Liver (tissue), 9 donors: Measurements from ENCODE around the gene CCDC167. TPM values are rescaled to one million over a fixed set of nuclear protein-coding genes. Genes with fewer than 3 reads are reported as not detected.

Source experiments
- DNase-seq: peaks from one replicate; pipeline ENCODE4 v3.0.0-alpha.2; 2017; ENCODE audit warnings: low spot score
- H3K27ac ChIP-seq, 2 donors: one replicate each; pipeline ENCODE4 v1.7.0; 2013; ENCODE audit warnings: inconsistent platforms in 2 of 2, low read length in 2 of 2, control low read depth in 1 of 2, low read depth in 1 of 2, mild to moderate bottlenecking in 1 of 2
- H3K27me3 ChIP-seq, 4 donors: one replicate each; pipeline versions ENCODE4 v1.6.1 to v1.7.0; 2013; ENCODE audit warnings: low read length in 3 of 4, inconsistent platforms in 1 of 4, mild to moderate bottlenecking in 1 of 4, moderate library complexity in 1 of 4; ENCODE audit not compliant: control insufficient read depth in 4 of 4, insufficient read depth in 4 of 4
- H3K36me3 ChIP-seq, 4 donors: one replicate each; pipeline versions ENCODE4 v1.6.1 to v1.7.0; 2013; ENCODE audit warnings: low read length in 3 of 4, mild to moderate bottlenecking in 3 of 4, low read depth in 1 of 4, moderate library complexity in 1 of 4; ENCODE audit not compliant: control insufficient read depth in 4 of 4, insufficient read depth in 3 of 4
- H3K4me1 ChIP-seq, 4 donors: one replicate each; pipeline versions ENCODE4 v1.6.1 to v1.7.0; 2013; ENCODE audit warnings: low read length in 3 of 4, mild to moderate bottlenecking in 3 of 4, moderate library complexity in 1 of 4; ENCODE audit not compliant: control insufficient read depth in 4 of 4, insufficient read depth in 4 of 4
- H3K4me3 ChIP-seq, 3 donors: one replicate each; pipeline versions ENCODE4 v1.6.1 to v1.7.0; 2013; ENCODE audit warnings: low read length in 3 of 3, control low read depth in 1 of 3, low read depth in 1 of 3, mild to moderate bottlenecking in 1 of 3
- H3K9ac ChIP-seq, 2 donors: one replicate each; pipeline ENCODE4 v1.7.0; 2013; ENCODE audit warnings: low read length in 2 of 2, mild to moderate bottlenecking in 2 of 2, moderate library complexity in 2 of 2, control low read depth in 1 of 2, low read depth in 1 of 2
- H3K9me3 ChIP-seq, 4 donors: one replicate each; pipeline versions ENCODE4 v1.6.1 to v1.7.0; 2013; ENCODE audit warnings: low read length in 3 of 4; ENCODE audit not compliant: control insufficient read depth in 4 of 4
- CTCF ChIP-seq: fragments of 150-350 bp; IDR thresholded peaks from 2 replicates; pipeline ENCODE4 v1.5.1; 2017; ENCODE audit warnings: improper control_type of control experiment, low read depth, low read length; ENCODE audit not compliant: missing input control
- EGR1 ChIP-seq, 2 donors: IDR thresholded peaks; 2 replicates each; pipeline ENCODE4 v1.6.1; 2016 to 2018; ENCODE audit warnings: antibody characterized with exemption in 2 of 2, low read depth in 2 of 2
- FOXA1 ChIP-seq: IDR thresholded peaks from 2 replicates; pipeline ENCODE4 v1.6.1; 2016; ENCODE audit warnings: antibody characterized with exemption
- FOXA2 ChIP-seq: IDR thresholded peaks from 2 replicates; pipeline ENCODE4 v1.6.1; 2016; ENCODE audit warnings: antibody characterized with exemption
- GABPA ChIP-seq, 2 donors: IDR thresholded peaks in 1 of 2; conservative IDR thresholded peaks in 1 of 2; 2 replicates each; pipeline ENCODE4 v1.6.1; 2016; ENCODE audit warnings: antibody characterized with exemption in 2 of 2, mild to moderate bottlenecking in 1 of 2, moderate library complexity in 1 of 2
- HNF4A ChIP-seq, 2 donors: conservative IDR thresholded peaks; 2 replicates each; pipeline ENCODE4 v1.6.1; 2016; ENCODE audit warnings: antibody characterized with exemption in 2 of 2, mild to moderate bottlenecking in 2 of 2
- HNF4G ChIP-seq: IDR thresholded peaks from 2 replicates; pipeline ENCODE4 v1.6.1; 2016; ENCODE audit warnings: antibody characterized with exemption
- MAX ChIP-seq: IDR thresholded peaks from 2 replicates; pipeline ENCODE4 v1.6.1; 2016; ENCODE audit warnings: antibody characterized with exemption
- NR2F2 ChIP-seq: IDR thresholded peaks from 2 replicates; pipeline ENCODE4 v1.6.1; 2016; ENCODE audit warnings: antibody characterized with exemption
- RXRA ChIP-seq, 2 donors: IDR thresholded peaks; 2 replicates each; pipeline ENCODE4 v1.6.1; 2017 to 2018; ENCODE audit warnings: antibody characterized with exemption in 2 of 2, mild to moderate bottlenecking in 1 of 2
- SP1 ChIP-seq: IDR thresholded peaks from 2 replicates; pipeline ENCODE4 v1.6.1; 2018; ENCODE audit warnings: antibody characterized with exemption, mild to moderate bottlenecking
- TAF1 ChIP-seq: conservative IDR thresholded peaks from 2 replicates; pipeline ENCODE4 v1.6.1; 2016; ENCODE audit warnings: antibody characterized with exemption, mild to moderate bottlenecking
- WGBS: extraction: QIAGEN DNeasy Blood & Tissue Kit; methylation state at CpG from one replicate; pipeline ENCODE4 v1.1.7; 2013; 5-methylcytosine and 5-hydroxymethylcytosine counted together
- polyA plus RNA-seq, 2 donors: library from polyadenylated mRNA; stranded (reverse) in 1 of 2; unstranded in 1 of 2; fragments of 200-250 nt in 1 of 2; fragments of >200 nt in 1 of 2; fragmentation: Nextera tagmentation in 1 of 2; extraction: Ambion mirVana in 1 of 2; gene quantifications; one replicate each; pipeline versions ENCODE4 v1.2.1 to v1.2.3, GENCODE V29; 2013 to 2015
- total RNA-seq, 2 donors: library from RNA; depleted of rRNA; stranded (reverse); fragments of >200 nt; gene quantifications; one replicate each; pipeline ENCODE4 v1.2.3, GENCODE V29; 2014
- TF ChIP-seq, protein P1 (sequence below): IDR thresholded peaks from 2 replicates; pipeline ENCODE4 v1.6.1; 2016; ENCODE audit warnings: antibody characterized with exemption
- TF ChIP-seq, protein P2 (sequence below): IDR thresholded peaks from 2 replicates; pipeline ENCODE4 v1.6.1; 2016; ENCODE audit warnings: antibody characterized with exemption, mild to moderate bottlenecking
- donor health status: healthy.
- donor health status: healthy.
- donor health status: healthy.
- donor health status: healthy.
- donor health status: healthy.

CCDC167 gene
- total and polyA plus RNA-seq, 4 donors, result 14.1 to 54.8 (median 42.7) TPM

- WGBS, result 79% methylated on average over 5 of the region's 5 CpGs
- Histone ChIP-seq H3K27me3 (peaks cover 0 to 2% (median 0%) of the 10 kb centered on the region in 4 donors), H3K36me3 (no peaks in the 10 kb centered on the region), H3K4me1 (no peaks in the 10 kb centered on the region), H3K9me3 (no peaks in the 10 kb centered on the region), H3K27ac (no peak overlapping the region), H3K9ac (no peak overlapping the region), H3K4me3 (no peak overlapping the region)
- TF ChIP-seq EGR1 (IDR thresholded peaks at IDR 0.05; ENCODE audit: low read depth in 2 of 2) (no peak), RXRA (IDR thresholded peaks at IDR 0.05) (no peak), SP1 (no peak), FOXA1 (no peak), TAF1 (no peak)
- no peak for DNase-seq
These were observed 44.8 kb upstream of the CCDC167 start for GRCh38 chr6:37544530-37544929.

GRCh38 chr6:37543361-37543760, 43.7 kb upstream of the CCDC167 start:
- peaks cover 0 to 2% (median 0%) of the 10 kb centered on the region in 4 donors for H3K27me3 ChIP-seq
- H3K27ac ChIP-seq, result no peak overlapping the region
- no peaks in the 10 kb centered on the region for H3K36me3 ChIP-seq
- no peaks in the 10 kb centered on the region for H3K9me3 ChIP-seq
- H3K9ac ChIP-seq, result no peak overlapping the region
- no peaks in the 10 kb centered on the region for H3K4me1 ChIP-seq
- 74% methylated on average over 4 of the region's 4 CpGs for WGBS
- no peak overlapping the region for H3K4me3 ChIP-seq
- DNase-seq, result no peak
- TF ChIP-seq RXRA (IDR thresholded peaks at IDR 0.05) (no peak), NR2F2 (no peak), HNF4G (no peak), SP1 (no peak), FOXA2 (no peak), TAF1 (no peak), GABPA (IDR thresholded peaks at IDR 0.05 in 1 of 2, conservative IDR thresholded peaks at IDR 0.05 in 1 of 2) (no peak), HNF4A (conservative IDR thresholded peaks at IDR 0.05) (no peak), FOXA1 (no peak), EGR1 (IDR thresholded peaks at IDR 0.05; ENCODE audit: low read depth in 2 of 2) (no peak), MAX (no peak), CTCF (no peak)
- TF ChIP-seq, protein P1, sequence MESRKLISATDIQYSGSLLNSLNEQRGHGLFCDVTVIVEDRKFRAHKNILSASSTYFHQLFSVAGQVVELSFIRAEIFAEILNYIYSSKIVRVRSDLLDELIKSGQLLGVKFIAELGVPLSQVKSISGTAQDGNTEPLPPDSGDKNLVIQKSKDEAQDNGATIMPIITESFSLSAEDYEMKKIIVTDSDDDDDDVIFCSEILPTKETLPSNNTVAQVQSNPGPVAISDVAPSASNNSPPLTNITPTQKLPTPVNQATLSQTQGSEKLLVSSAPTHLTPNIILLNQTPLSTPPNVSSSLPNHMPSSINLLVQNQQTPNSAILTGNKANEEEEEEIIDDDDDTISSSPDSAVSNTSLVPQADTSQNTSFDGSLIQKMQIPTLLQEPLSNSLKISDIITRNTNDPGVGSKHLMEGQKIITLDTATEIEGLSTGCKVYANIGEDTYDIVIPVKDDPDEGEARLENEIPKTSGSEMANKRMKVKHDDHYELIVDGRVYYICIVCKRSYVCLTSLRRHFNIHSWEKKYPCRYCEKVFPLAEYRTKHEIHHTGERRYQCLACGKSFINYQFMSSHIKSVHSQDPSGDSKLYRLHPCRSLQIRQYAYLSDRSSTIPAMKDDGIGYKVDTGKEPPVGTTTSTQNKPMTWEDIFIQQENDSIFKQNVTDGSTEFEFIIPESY, result no peak
- TF ChIP-seq, protein P2, sequence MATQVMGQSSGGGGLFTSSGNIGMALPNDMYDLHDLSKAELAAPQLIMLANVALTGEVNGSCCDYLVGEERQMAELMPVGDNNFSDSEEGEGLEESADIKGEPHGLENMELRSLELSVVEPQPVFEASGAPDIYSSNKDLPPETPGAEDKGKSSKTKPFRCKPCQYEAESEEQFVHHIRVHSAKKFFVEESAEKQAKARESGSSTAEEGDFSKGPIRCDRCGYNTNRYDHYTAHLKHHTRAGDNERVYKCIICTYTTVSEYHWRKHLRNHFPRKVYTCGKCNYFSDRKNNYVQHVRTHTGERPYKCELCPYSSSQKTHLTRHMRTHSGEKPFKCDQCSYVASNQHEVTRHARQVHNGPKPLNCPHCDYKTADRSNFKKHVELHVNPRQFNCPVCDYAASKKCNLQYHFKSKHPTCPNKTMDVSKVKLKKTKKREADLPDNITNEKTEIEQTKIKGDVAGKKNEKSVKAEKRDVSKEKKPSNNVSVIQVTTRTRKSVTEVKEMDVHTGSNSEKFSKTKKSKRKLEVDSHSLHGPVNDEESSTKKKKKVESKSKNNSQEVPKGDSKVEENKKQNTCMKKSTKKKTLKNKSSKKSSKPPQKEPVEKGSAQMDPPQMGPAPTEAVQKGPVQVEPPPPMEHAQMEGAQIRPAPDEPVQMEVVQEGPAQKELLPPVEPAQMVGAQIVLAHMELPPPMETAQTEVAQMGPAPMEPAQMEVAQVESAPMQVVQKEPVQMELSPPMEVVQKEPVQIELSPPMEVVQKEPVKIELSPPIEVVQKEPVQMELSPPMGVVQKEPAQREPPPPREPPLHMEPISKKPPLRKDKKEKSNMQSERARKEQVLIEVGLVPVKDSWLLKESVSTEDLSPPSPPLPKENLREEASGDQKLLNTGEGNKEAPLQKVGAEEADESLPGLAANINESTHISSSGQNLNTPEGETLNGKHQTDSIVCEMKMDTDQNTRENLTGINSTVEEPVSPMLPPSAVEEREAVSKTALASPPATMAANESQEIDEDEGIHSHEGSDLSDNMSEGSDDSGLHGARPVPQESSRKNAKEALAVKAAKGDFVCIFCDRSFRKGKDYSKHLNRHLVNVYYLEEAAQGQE, result no peak
